Immature natural killer cell (primary cell): ENCODE results near the gene FXYD5. TPM values are rescaled to one million over a fixed set of nuclear protein-coding genes. Genes with fewer than 3 reads are reported as not detected.
A peak's percentile ranks its signal among the peaks of the same experiment; 100 is the strongest.

Experiments used
- DNase-seq, 3 donors: peaks; one replicate each; pipeline ENCODE4 v3.0.0; 2022; ENCODE audit warnings: mixed read lengths in 1 of 3
- H3K27ac Mint-ChIP-seq, 6 donors: one replicate each; pipeline ENCODE4 v1.8.0; 2020; ENCODE audit warnings: mixed read lengths in 6 of 6, mild to moderate bottlenecking in 5 of 6, inconsistent platforms in 4 of 6, moderate library complexity in 3 of 6
- H3K27me3 Mint-ChIP-seq, 3 donors: one replicate each; pipeline ENCODE4 v1.8.0; 2020 to 2021; ENCODE audit warnings: low read depth in 3 of 3, mild to moderate bottlenecking in 3 of 3, mixed read lengths in 3 of 3, moderate library complexity in 3 of 3, inconsistent platforms in 1 of 3
- H3K36me3 Mint-ChIP-seq, 3 donors: one replicate each; pipeline ENCODE4 v1.8.0; 2020; ENCODE audit warnings: mixed read lengths in 3 of 3, inconsistent platforms in 2 of 3, mild to moderate bottlenecking in 2 of 3
- H3K4me1 Mint-ChIP-seq, 2 donors: one replicate each; pipeline ENCODE4 v1.8.0; 2020; ENCODE audit warnings: inconsistent platforms in 2 of 2, mild to moderate bottlenecking in 2 of 2, mixed read lengths in 2 of 2, moderate library complexity in 1 of 2
- H3K4me3 Mint-ChIP-seq, 5 donors: one replicate each; pipeline ENCODE4 v1.8.0; 2020; ENCODE audit warnings: mild to moderate bottlenecking in 5 of 5, mixed read lengths in 5 of 5, inconsistent platforms in 3 of 5, moderate library complexity in 3 of 5
- H3K9me3 Mint-ChIP-seq, 6 donors: one replicate each; pipeline ENCODE4 v1.8.0; 2020; ENCODE audit warnings: mild to moderate bottlenecking in 6 of 6, mixed read lengths in 6 of 6, inconsistent platforms in 4 of 6, moderate library complexity in 3 of 6
- polyA plus RNA-seq, 3 donors: library from polyadenylated mRNA; unstranded; fragments of 300-500 nt; fragmentation: Illumina TruSeq; gene quantifications; one replicate each; pipeline ENCODE4 v1.2.3, GENCODE V29; 2021

The FXYD5 gene
- polyA plus RNA-seq, 3 donors from 2014 or later, result 262 to 427 (median 346) TPM

DNA sequence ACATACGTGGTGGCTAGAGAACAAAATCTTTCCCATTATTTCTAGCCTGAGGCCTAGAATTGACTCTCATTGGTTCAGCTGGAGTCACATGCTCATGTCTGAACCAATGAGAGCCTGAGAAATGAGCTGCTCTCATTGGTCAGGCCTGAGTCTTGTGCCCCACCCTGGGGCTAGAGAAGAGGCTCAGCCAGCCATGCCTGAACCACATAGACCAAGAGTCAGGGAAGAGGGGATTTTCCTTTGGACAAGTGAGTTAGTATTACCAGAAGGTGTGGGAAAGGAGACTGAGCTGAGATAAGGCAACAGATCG is 6.9 kb downstream of the FXYD5 start:
- Mint-ChIP-seq H3K4me3 (peak overlapping the region in 1 of 5 donors; percentile 23), H3K9me3 (no peaks in the 10 kb centered on the region), H3K4me1 (peaks cover 33 to 67% of the 10 kb centered on the region in 2 donors), H3K36me3 (peaks cover 55 to 80% (median 71%) of the 10 kb centered on the region in 3 donors), H3K27me3 (peaks cover 0 to 2% (median under 1%) of the 10 kb centered on the region in 3 donors), H3K27ac (peak overlapping the region in 2 of 6 donors; percentile 20 to 67)
- DNase-seq, result no peak

DNA sequence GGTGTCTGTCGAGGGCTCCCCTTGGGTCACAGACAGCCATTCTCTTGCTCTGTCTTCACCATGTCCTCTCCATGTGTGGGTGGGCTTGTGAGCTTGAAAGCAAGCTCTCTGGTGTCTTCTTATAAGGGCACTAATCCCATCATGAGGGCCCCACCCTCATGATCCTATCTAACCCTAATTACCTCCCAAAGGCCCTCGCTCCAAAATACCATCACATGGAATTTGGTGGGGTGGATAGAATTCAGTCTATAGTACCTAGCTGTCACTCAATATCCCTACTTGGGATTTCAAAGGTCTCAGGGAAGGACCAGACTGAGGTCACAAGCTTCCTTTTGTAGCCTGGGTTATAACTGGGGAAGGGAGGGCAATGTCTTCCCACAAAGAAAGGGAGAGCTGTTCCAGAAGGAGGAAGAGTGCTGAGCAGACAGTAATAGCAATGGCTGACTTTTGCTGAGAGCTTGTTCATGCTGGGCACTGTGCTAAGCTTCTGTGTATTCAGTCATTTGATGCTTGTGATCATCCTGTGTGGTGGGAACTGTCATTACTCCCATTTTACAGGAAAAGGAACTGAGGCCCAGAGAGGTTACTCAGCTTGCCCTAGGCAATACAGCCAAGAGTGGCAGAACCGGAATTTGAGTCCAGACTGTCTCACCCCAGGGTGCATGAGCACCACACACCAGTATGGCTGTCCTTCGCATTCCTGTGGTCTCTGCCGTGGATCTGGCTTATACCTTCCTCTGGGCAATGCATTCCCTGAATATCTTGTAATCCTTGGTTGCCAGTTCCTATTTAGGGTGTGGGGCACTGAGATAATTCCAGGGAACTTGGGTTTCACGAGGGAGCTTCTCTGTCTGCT is 8.2 kb downstream of the FXYD5 start:
- peak overlapping the region in 4 of 6 donors; percentile 65 to 76 (median 70) for H3K27ac Mint-ChIP-seq
- peaks cover 0 to 2% (median 0%) of the 10 kb centered on the region in 3 donors for H3K27me3 Mint-ChIP-seq
- H3K36me3 Mint-ChIP-seq, result peaks cover 56 to 86% (median 76%) of the 10 kb centered on the region in 3 donors
- DNase-seq, result no peak
- H3K4me3 Mint-ChIP-seq, result no peak overlapping the region
- H3K9me3 Mint-ChIP-seq, result no peaks in the 10 kb centered on the region
- peaks cover 36 to 67% of the 10 kb centered on the region in 2 donors for H3K4me1 Mint-ChIP-seq

DNA sequence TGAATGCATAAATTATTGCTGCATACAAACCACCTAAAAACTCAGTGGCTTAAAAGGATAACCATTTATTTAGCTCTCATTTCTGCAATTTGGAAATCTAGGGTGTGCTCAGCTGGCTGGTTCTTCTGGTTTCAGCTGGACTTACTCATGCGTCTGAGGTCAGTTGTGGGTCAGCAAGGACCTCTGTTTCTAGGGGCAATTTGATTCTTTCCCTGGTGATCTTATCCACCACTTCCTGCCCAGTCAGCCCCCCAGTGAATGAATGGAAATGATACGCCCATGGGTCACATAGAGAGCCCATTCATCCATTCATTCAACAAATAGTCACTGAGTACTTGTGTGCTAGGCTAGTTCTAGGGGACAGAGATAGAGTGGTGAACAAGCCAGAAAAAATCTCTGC is 9.9 kb downstream of the FXYD5 start:
- Mint-ChIP-seq H3K4me3 (no peak overlapping the region), H3K27ac (peak overlapping the region; percentile 23 to 65 (median 38)), H3K27me3 (peaks cover 0 to 4% (median 0%) of the 10 kb centered on the region in 3 donors)

DNA sequence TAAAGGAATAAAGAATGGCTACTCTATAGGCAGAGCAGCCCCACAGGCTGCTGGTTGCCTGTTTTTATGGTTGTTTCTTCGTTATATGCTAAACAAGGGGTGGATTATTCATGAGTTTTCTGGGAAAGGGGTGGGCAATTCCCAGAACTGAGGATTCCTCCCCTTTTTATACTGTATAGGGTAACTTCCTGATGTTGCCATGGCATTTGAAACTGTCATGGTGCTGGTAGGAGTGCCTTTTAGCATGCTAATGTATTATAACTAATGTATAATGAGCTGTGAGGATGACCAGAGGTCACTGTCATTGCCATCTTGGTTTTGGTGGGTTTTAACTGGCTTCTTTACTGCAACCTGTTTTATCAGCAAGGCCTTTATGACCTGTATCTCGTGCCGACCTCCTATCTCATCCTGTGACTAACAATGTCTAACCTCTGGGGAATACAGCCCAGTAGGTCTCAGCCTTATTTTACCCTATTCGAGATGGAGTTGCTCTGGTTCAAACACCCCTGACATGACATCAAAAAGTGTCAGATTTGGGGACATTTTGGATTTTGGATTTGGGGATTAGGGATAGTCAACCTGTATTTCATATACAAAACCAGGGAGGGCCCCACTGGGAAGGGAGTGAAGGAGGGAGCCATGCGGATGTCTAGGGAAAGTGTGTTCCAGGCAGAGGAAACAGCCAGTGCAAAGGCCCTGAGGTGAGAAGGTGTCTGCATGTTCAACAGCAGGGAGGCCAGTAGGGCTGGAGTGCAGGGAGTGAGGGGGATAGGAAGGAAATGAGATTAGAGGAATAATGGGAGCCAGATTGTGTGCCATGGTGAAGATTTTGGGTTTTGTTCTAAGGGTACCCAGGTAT is 10.9 kb downstream of the FXYD5 start:
- Mint-ChIP-seq H3K27me3 (peaks cover 0 to 4% (median 0%) of the 10 kb centered on the region in 3 donors), H3K4me1 (peaks cover 28 to 52% of the 10 kb centered on the region in 2 donors), H3K4me3 (no peak overlapping the region), H3K36me3 (peaks cover 49 to 74% (median 62%) of the 10 kb centered on the region in 3 donors), H3K27ac (peak overlapping the region in 5 of 6 donors; percentile 11 to 89 (median 75)), H3K9me3 (no peaks in the 10 kb centered on the region)
- no peak for DNase-seq

More for the DNA sequence above, 9.9 kb downstream of the FXYD5 start:
- Mint-ChIP-seq H3K4me1 (peaks cover 29 to 56% of the 10 kb centered on the region in 2 donors), H3K9me3 (no peaks in the 10 kb centered on the region), H3K36me3 (peaks cover 51 to 76% (median 67%) of the 10 kb centered on the region in 3 donors)
- no peak for DNase-seq

DNA sequence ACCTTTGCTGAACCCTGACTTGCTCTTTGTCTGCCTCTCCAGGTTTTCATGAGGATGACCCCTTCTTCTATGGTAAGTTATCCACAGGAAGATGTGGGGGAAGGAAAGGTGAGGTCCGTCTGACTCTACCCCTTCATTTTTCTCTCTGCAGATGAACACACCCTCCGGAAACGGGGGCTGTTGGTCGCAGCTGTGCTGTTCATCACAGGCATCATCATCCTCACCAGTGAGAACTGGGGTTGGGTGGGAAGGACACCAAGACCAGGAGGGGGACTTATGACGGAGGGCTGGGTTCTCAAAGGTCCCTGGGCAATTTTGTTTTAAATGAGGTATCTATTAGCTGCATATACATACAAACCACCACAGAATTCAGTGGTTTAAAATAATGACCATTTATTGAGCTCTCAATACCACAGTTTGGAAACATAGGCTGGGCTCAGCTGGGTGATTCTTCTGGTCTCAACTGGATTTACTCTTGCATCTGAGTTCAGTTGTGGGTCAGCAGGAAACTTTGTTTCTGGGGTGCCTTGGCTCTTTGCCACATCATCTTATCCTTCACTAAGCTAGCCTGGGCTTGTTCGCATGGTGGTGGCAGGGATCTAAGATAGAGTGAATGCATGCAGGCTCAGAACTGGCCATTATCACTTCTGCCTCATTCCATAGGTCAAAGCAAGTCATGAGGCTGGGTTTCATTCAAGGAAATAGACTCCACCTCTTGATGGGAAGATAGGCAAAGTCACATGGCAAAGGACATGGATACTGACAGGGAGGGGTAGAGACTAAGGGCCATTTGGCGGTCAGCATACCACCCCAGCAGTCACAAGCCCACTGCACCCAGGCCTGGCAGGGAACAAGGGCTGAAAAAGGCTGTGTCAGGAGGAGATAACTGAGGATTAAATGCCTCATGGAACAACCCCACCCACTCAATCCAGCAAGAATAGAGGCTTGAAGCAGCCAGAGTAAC is 11.8 kb downstream of the FXYD5 start:
- Mint-ChIP-seq H3K36me3 (peaks cover 44 to 65% (median 52%) of the 10 kb centered on the region in 3 donors), H3K9me3 (no peaks in the 10 kb centered on the region)
- no peak for DNase-seq

DNA sequence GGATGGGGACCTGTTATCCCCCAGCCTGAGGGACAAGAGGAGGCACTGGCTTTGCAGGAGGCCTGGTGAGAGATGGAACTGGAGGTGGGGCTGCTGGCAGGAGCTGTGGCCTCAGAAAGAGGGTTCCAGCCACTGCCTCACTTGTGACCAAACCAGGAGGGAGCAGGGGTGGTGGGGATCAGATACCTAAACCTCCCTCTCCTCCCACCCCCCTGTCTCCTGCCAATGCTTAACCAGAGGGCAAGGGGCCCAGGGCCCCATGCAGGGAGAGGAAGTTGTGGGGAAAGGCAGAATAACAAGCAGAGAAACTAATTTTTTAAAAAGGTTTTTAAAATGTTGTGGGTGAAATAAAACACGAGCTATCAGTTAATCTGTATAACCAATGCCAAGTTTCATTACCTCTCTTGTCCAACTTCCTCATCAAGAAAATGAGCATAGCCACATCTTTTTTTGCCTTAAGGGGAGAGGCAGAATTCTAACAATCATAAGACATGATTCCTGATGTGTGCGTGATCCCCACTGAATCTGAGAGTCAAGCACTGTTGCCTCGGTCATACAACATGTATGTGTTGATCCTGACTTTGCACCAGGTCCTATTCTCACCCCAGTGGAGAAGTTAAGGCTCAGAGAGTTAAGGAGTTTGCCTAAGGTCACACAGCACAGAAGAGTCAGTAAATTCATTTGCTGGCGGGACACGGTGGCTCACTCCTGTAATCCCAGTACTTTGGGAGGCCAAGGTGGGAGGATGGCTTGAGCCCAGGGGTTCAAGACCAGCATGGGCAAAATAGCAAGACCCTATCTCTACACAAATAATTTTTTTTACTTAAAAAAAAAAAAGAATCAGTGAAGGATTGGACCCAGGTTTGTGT is 12.9 kb downstream of the FXYD5 start:
- DNase-seq, result no peak
- H3K36me3 Mint-ChIP-seq, result peaks cover 35 to 54% (median 41%) of the 10 kb centered on the region in 3 donors
- H3K4me1 Mint-ChIP-seq, result peaks cover 35 to 47% of the 10 kb centered on the region in 2 donors
- H3K9me3 Mint-ChIP-seq, result no peaks in the 10 kb centered on the region
- H3K4me3 Mint-ChIP-seq, result peak overlapping the region in 2 of 5 donors; percentile 10 to 17
- H3K27me3 Mint-ChIP-seq, result peaks cover 0 to 2% (median 0%) of the 10 kb centered on the region in 3 donors
- peak overlapping the region; percentile 60 to 93 (median 84) for H3K27ac Mint-ChIP-seq

More for the DNA sequence above, 11.8 kb downstream of the FXYD5 start:
- Mint-ChIP-seq H3K4me1 (peaks cover 28 to 45% of the 10 kb centered on the region in 2 donors), H3K27ac (peak overlapping the region; percentile 60 to 93 (median 84)), H3K4me3 (no peak overlapping the region), H3K27me3 (peaks cover 0 to 2% (median 0%) of the 10 kb centered on the region in 3 donors)

DNA sequence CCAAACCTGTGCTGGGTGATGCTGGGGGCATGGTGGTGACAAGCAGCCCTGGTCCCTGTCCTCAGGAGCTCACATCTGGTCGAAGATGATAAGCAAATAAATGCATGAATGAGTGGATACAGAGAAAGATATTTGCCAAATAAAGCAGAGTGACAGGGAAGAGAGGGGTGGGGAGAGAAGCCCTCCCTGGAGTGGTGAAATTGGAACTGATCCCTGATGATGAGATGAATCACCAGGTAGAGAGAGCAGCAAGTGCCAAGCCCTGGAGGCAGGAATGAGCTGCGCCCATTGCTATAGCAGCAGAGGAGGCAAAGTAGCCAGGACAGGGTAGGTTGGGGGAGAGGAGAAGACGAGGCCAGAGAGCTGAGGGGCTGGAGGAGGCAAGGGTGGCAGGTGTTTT is 13.7 kb downstream of the FXYD5 start:
- Mint-ChIP-seq H3K4me3 (no peak overlapping the region), H3K9me3 (no peaks in the 10 kb centered on the region), H3K4me1 (peaks cover 42 to 47% of the 10 kb centered on the region in 2 donors), H3K36me3 (peaks cover 32 to 47% (median 34%) of the 10 kb centered on the region in 3 donors), H3K27me3 (peaks cover 0 to 2% (median 0%) of the 10 kb centered on the region in 3 donors), H3K27ac (peak overlapping the region; percentile 76 to 93 (median 85))
- no peak for DNase-seq

DNA sequence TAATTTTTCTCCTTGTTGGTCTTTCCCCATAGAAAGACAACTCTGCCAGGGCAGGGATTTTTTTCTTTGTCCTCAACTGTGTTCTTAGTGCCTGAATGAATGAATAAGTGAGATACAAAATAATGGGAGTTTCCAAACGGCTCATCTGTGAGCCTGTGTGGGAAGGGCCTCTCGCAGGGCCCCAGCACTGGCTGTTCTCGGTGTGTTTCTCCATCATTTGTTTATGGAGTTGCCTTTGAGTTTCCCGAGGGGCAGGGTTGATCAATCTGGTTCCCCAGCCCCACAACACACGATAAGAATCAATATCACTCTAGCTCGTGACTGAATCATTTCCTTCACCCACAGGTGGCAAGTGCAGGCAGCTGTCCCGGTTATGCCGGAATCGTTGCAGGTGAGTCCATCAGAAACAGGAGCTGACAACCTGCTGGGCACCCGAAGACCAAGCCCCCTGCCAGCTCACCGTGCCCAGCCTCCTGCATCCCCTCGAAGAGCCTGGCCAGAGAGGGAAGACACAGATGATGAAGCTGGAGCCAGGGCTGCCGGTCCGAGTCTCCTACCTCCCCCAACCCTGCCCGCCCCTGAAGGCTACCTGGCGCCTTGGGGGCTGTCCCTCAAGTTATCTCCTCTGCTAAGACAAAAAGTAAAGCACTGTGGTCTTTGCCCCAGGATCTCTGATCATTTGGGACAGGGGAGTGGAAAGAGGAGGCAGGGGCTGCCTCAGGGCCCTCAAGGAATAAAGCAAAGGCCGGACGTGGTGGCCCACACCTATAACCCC is 14.9 kb downstream of the FXYD5 start:
- Mint-ChIP-seq H3K27ac (peak overlapping the region; percentile 51 to 95 (median 80)), H3K4me1 (peaks cover 39 to 44% of the 10 kb centered on the region in 2 donors), H3K27me3 (peaks cover 0 to 2% (median 0%) of the 10 kb centered on the region in 3 donors), H3K36me3 (peaks cover 23 to 35% (median 27%) of the 10 kb centered on the region in 3 donors), H3K4me3 (no peak overlapping the region), H3K9me3 (no peaks in the 10 kb centered on the region)
- no peak for DNase-seq

DNA sequence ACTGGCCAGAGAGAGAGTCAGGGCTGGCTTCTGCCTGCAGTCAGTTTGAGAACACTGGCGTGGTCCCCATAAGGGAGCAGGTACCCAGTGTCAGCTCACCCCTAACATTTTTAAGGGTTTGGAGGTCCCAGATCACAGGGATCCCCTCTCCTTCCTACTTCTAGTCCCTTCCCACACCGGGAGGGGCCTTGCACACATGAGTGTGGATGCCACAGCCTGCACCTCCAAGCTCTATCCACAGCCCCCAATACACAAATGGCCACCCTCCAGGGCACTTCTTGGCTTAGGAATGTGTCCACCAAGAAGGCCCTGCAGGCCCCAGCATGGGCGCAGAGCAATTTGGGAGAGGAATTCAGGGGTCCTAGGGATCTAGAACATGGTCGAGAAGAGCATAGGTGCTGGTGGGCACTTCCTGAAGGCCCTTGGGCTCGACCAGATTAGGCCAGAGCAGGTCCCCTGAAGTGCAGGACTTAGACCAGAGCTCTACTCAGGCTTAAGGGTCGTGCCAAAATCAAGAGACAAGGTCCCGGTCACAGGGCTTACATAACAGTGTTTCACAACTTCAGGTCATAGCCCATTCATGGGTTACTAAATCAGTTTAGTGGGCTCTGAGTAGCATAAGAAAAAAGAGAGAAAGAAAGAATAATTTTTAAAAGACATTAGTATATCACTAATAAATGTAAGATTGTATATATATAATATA is 16.0 kb downstream of the FXYD5 start:
- Mint-ChIP-seq H3K4me1 (peaks cover 35 to 45% of the 10 kb centered on the region in 2 donors), H3K4me3 (no peak overlapping the region), H3K27ac (peak overlapping the region in 5 of 6 donors; percentile 2 to 84 (median 69)), H3K9me3 (no peaks in the 10 kb centered on the region), H3K27me3 (peaks cover 1 to 2% (median 2%) of the 10 kb centered on the region in 3 donors), H3K36me3 (peaks cover 17 to 29% (median 17%) of the 10 kb centered on the region in 3 donors)
- no peak for DNase-seq

DNA sequence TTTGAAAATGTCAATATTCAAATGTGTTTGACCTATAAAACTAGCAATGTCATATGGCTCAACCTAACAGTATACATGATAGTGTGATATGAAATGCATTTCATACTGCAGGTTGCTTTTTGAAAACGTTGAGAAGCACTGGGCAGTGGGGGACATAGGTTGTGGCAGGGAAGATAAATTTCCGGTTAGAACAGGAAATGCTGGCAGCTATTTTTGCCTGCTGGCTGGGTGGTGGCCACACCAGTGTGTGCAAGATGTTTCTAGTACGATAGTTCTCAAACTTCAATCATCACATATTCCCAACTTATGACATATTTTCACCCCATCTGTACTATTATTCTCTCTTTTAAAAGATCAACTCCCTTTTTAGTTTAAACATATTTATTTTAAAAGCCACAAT is 17.2 kb downstream of the FXYD5 start:
- peaks cover 5 to 17% (median 6%) of the 10 kb centered on the region in 3 donors for H3K36me3 Mint-ChIP-seq
- peak overlapping the region; percentile 73 to 94 (median 93) for H3K27ac Mint-ChIP-seq
- H3K4me1 Mint-ChIP-seq, result peaks cover 30 to 34% of the 10 kb centered on the region in 2 donors
- H3K9me3 Mint-ChIP-seq, result no peaks in the 10 kb centered on the region
- DNase-seq, result peak; percentile 15 to 35 (median 19)
- H3K27me3 Mint-ChIP-seq, result peaks cover 1 to 2% (median 2%) of the 10 kb centered on the region in 3 donors
- H3K4me3 Mint-ChIP-seq, result peak overlapping the region; percentile 55 to 77 (median 66)

DNA sequence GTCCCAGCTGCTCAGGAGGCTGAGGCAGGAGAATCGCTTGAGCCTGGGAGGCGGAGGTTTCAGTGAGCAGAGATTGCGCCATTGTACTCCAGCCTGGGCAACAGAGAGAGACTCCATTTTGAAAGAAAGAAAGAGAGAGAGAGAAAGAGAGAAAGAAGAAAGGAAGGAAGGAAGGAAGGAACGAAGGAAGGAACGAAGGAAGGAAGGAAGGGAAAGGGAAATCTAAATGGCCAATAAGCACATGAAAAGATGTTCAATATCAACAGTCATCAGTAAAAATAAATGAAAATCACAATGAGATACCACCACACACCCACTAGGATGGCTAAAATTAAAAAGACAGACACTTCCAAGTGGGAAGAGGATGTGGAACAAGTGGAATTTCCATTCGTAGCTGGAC is 19.7 kb downstream of the FXYD5 start:
- H3K27ac Mint-ChIP-seq, result peak overlapping the region in 3 of 6 donors; percentile 43 to 75 (median 67)
- H3K4me3 Mint-ChIP-seq, result no peak overlapping the region
- H3K9me3 Mint-ChIP-seq, result no peaks in the 10 kb centered on the region
- H3K4me1 Mint-ChIP-seq, result peaks cover 14 to 27% of the 10 kb centered on the region in 2 donors
- H3K36me3 Mint-ChIP-seq, result peaks cover 0 to 5% (median under 1%) of the 10 kb centered on the region in 3 donors
- no peak for DNase-seq
- H3K27me3 Mint-ChIP-seq, result peaks cover 2 to 4% (median 2%) of the 10 kb centered on the region in 3 donors
